Measurements from ENCODE around the gene RAB40C. TPM values are rescaled to one million over a fixed set of nuclear protein-coding genes. Genes with fewer than 3 reads are reported as not detected.

RAB40C gene
- total RNA-seq, 4 donors from 2014 or later, result 17.7 to 28.3 (median 22.1) TPM

- ATAC-seq, result no peak
- no peaks in the 10 kb centered on the region for H3K9me3 ChIP-seq
- H3K27me3 ChIP-seq, result peaks cover 75% of the 10 kb centered on the region
- H3K36me3 ChIP-seq, result no peaks in the 10 kb centered on the region
- no peak overlapping the region for H3K27ac ChIP-seq
- no peak for TF ChIP-seq CTCF (IDR thresholded peaks at IDR 0.05)
- no peak for TF ChIP-seq POLR2AphosphoS5 (IDR thresholded peaks at IDR 0.05)
- TF ChIP-seq EP300 (IDR thresholded peaks at IDR 0.05), result no peak
- no peak for TF ChIP-seq POLR2A (IDR thresholded peaks at IDR 0.05)
- no peak overlapping the region for H3K4me3 ChIP-seq
- H3K4me1 ChIP-seq, result peaks cover 0 to 49% (median 25%) of the 10 kb centered on the region in 3 donors
- WGBS, 2 donors (ENCODE audit: low coverage in 1 of 2), result 63 to 70% methylated on average over 3 to 11 of the region's 43 CpGs
Measured at GRCh38 chr16:561957-562938, 27.6 kb upstream of the RAB40C start.

- Histone ChIP-seq H3K36me3 (no peaks in the 10 kb centered on the region), H3K27ac (no peak overlapping the region), H3K4me3 (no peak overlapping the region), H3K27me3 (peaks cover 68% of the 10 kb centered on the region), H3K9me3 (no peaks in the 10 kb centered on the region), H3K4me1 (peaks cover 0 to 59% (median 28%) of the 10 kb centered on the region in 3 donors)
- 40% methylated on average over 2 of the region's 30 CpGs; no CpG with 5 or more reads in 1 of the 2 donors for WGBS, 2 donors (ENCODE audit: low coverage in 1 of 2)
- no peak for TF ChIP-seq POLR2A (IDR thresholded peaks at IDR 0.05)
- no peak for TF ChIP-seq EP300 (IDR thresholded peaks at IDR 0.05)
- TF ChIP-seq CTCF (IDR thresholded peaks at IDR 0.05), result no peak
- no peak for TF ChIP-seq POLR2AphosphoS5 (IDR thresholded peaks at IDR 0.05)
- no peak for ATAC-seq
Measured at GRCh38 chr16:563072-563644, 26.7 kb upstream of the RAB40C start.

GRCh38 chr16:564690-565418 lies 25.0 kb upstream of the RAB40C start:
- peaks cover 51% of the 10 kb centered on the region for H3K27me3 ChIP-seq
- H3K9me3 ChIP-seq, result no peaks in the 10 kb centered on the region
- no peak overlapping the region for H3K4me3 ChIP-seq
- no CpG with 5 or more reads among the region's 42 CpGs for WGBS, 2 donors (ENCODE audit: low coverage in 1 of 2)
- H3K36me3 ChIP-seq, result no peaks in the 10 kb centered on the region
- TF ChIP-seq EP300 (IDR thresholded peaks at IDR 0.05), result no peak
- TF ChIP-seq POLR2A (IDR thresholded peaks at IDR 0.05), result no peak
- TF ChIP-seq CTCF (IDR thresholded peaks at IDR 0.05), result no peak
- TF ChIP-seq POLR2AphosphoS5 (IDR thresholded peaks at IDR 0.05), result no peak
- ATAC-seq, result no peak
- H3K27ac ChIP-seq, result no peak overlapping the region
- peaks cover 0 to 60% (median 34%) of the 10 kb centered on the region in 3 donors for H3K4me1 ChIP-seq

- no peak for ATAC-seq
- H3K27me3 ChIP-seq, result peaks cover 43% of the 10 kb centered on the region
- WGBS, 2 donors (ENCODE audit: low coverage in 1 of 2), result 43% methylated on average over 6 of the region's 35 CpGs; no CpG with 5 or more reads in 1 of the 2 donors
- TF ChIP-seq POLR2A (IDR thresholded peaks at IDR 0.05), result no peak
- TF ChIP-seq CTCF (IDR thresholded peaks at IDR 0.05), result no peak
- TF ChIP-seq POLR2AphosphoS5 (IDR thresholded peaks at IDR 0.05), result no peak
- TF ChIP-seq EP300 (IDR thresholded peaks at IDR 0.05), result no peak
- H3K4me3 ChIP-seq, result no peak overlapping the region
- peak overlapping the region in 2 of 4 donors; percentile 51 to 74 for H3K27ac ChIP-seq
- no peaks in the 10 kb centered on the region for H3K36me3 ChIP-seq
- no peaks in the 10 kb centered on the region for H3K9me3 ChIP-seq
- H3K4me1 ChIP-seq, result peaks cover 0 to 57% (median 38%) of the 10 kb centered on the region in 3 donors
Measured at GRCh38 chr16:565419-566330, 24.2 kb upstream of the RAB40C start.
